Kidney epithelial cell (primary cell): ENCODE data around the gene SRRM3. TPM values are rescaled to one million over a fixed set of nuclear protein-coding genes. Genes with fewer than 3 reads are reported as not detected.
"Not testable (repeated sequence)": the region's sequence is repeated elsewhere in the genome, so short reads cannot be mapped to it uniquely, and the experiment has no call there.

Experiments
- DNase-seq: peaks from one replicate; pipeline ENCODE4 v3.0.0-alpha.2; 2010; ENCODE audit warnings: low read depth
- H3K27me3 ChIP-seq: 2 replicates; pipeline ENCODE4 v1.6.0; 2011; ENCODE audit warnings: low read length; ENCODE audit not compliant: control insufficient read depth, insufficient read depth
- H3K36me3 ChIP-seq: 2 replicates; pipeline ENCODE4 v1.5.1; 2011; ENCODE audit warnings: low read length; ENCODE audit not compliant: control insufficient read depth, insufficient read depth
- H3K4me3 ChIP-seq: 2 replicates; pipeline ENCODE4 v1.5.1; 2011; ENCODE audit warnings: low read depth, mild to moderate bottlenecking, control low read depth, low read length
- CTCF ChIP-seq: IDR thresholded peaks from 2 replicates; pipeline ENCODE4 v1.5.1; 2011; ENCODE audit warnings: mild to moderate bottlenecking, moderate library complexity, low read length, control low read depth, inconsistent platforms; ENCODE audit not compliant: insufficient read depth, poor library complexity, severe bottlenecking
- total RNA-seq: library from RNA; depleted of rRNA; stranded (reverse); fragments of >200 nt; gene quantifications from 2 replicates; pipeline ENCODE4 v1.2.3, GENCODE V29; 2015

The SRRM3 gene
- total RNA-seq, 1 donor from 2014 or later: 0.21 TPM

- DNase-seq: no peak
- TF ChIP-seq CTCF: no peak
- H3K4me3 ChIP-seq: no peak overlapping the region
Observed at GRCh38 chr7:76206633-76207032, 4.9 kb downstream of the SRRM3 start.

GRCh38 chr7:76209310-76209709 is 7.6 kb downstream of the SRRM3 start:
- Histone ChIP-seq H3K27me3 (peaks cover 17% of the 10 kb centered on the region), H3K36me3 (no peaks in the 10 kb centered on the region), H3K4me3 (no peak overlapping the region)
- no peak for TF ChIP-seq CTCF
- no peak for DNase-seq

More at GRCh38 chr7:76206633-76207032, 4.9 kb downstream of the SRRM3 start:
- H3K27me3 ChIP-seq: peaks cover 13% of the 10 kb centered on the region
- H3K36me3 ChIP-seq: no peaks in the 10 kb centered on the region

GRCh38 chr7:76211216-76211615 is 9.5 kb downstream of the SRRM3 start:
- H3K27me3 ChIP-seq: peaks cover 21% of the 10 kb centered on the region
- TF ChIP-seq CTCF: no peak
- DNase-seq: no peak
- no peaks in the 10 kb centered on the region for H3K36me3 ChIP-seq
- no peak overlapping the region for H3K4me3 ChIP-seq

- DNase-seq, H3K36me3 ChIP-seq, H3K4me3 ChIP-seq: not testable (repeated sequence)
- H3K27me3 ChIP-seq: peaks cover 35% of the 10 kb centered on the region
Observed at GRCh38 chr7:76215349-76215748, 13.7 kb downstream of the SRRM3 start.

- no peaks in the 10 kb centered on the region for H3K36me3 ChIP-seq
- H3K4me3 ChIP-seq: no peak overlapping the region
- DNase-seq: no peak
- peaks cover 33% of the 10 kb centered on the region for H3K27me3 ChIP-seq
- no peak for TF ChIP-seq CTCF
Observed at GRCh38 chr7:76216381-76217082, 14.8 kb downstream of the SRRM3 start.

- Histone ChIP-seq H3K27me3 (peaks cover 33% of the 10 kb centered on the region), H3K36me3 (no peaks in the 10 kb centered on the region), H3K4me3 (no peak overlapping the region)
- TF ChIP-seq CTCF: no peak
- no peak for DNase-seq
Observed at GRCh38 chr7:76217942-76218566, 16.4 kb downstream of the SRRM3 start.
